ENCODE measurements around the gene POLR3K.
A peak's percentile ranks its signal among the peaks of the same experiment; 100 is the strongest.
"Not testable (repeated sequence)": the region's sequence is repeated elsewhere in the genome, so short reads cannot be mapped to it uniquely, and the experiment has no call there.

Gene POLR3K

DNA sequence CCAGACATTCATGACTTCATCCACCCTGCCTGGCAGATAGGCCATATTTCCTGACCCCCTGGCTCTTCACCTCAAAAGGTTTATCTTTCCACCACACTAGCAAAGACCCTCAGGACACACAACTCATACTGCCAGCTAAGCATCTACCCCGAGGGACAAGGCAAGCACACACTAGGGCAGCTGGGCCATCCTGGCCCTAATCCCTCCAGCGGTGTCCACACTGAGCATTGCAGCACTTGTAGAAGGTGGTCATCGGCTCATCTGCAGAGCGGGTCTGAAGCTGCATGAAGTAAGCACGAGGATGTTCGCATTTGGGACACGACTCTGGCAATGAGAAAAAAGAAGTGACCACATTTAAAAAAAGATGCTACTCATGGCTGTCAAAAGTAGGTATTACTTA is 6.2 kb downstream of the POLR3K start:
- no peak for DNase-seq

DNA sequence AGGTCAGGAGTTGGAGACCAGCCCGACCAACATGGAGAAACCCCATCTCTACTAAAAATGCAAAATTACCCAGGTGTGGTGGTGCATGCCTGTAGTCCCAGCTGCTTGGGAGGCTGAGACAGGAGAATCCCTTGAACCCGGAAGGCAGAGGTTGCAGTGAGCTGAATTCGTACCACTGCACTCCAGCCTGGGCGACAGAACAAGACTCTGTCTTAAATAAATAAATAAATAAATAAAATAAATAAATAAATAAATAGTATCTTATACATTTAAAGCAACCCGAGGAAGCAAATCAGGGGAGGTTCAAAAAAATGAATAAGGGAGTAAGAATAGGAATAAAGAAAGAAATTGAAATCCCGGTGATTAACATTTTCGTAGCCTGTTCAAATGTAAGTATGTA is 6.9 kb downstream of the POLR3K start:
- not testable (repeated sequence) for DNase-seq

- no peak for DNase-seq
Observed at GRCh38 chr16:45454-45853, 8.0 kb downstream of the POLR3K start.

- DNase-seq, result no peak
Observed at GRCh38 chr16:44655-45054, 8.8 kb downstream of the POLR3K start.

DNA sequence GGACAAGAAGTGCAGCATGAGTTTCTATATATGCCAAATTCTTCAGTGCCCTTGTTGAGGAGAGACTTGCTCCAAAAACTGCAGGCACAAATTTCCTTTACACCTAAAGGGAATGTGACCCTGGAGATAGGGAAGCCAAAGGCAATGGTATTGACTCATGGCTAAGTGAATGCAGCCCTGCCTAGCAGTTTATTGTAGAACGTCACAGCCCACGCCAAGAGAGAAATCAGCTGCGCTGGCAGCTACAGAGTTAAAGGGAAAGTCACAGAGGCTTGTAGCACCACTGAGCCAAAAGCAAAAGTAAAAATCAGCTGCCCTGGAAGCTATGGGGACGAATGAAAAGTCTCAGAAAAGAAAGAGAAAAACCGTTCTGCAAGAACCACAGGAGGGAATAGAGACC is 10.1 kb downstream of the POLR3K start:
- no peak for DNase-seq

- DNase-seq, result no peak
Observed at GRCh38 chr16:42691-43090, 10.7 kb downstream of the POLR3K start.

GRCh38 chr16:42069-42457 is 11.3 kb downstream of the POLR3K start:
- DNase-seq, result no peak

- no peak for DNase-seq
Observed at GRCh38 chr16:41439-42068, 11.9 kb downstream of the POLR3K start.

GRCh38 chr16:38941-39892 is 14.2 kb downstream of the POLR3K start:
- DNase-seq, result no peak

DNA sequence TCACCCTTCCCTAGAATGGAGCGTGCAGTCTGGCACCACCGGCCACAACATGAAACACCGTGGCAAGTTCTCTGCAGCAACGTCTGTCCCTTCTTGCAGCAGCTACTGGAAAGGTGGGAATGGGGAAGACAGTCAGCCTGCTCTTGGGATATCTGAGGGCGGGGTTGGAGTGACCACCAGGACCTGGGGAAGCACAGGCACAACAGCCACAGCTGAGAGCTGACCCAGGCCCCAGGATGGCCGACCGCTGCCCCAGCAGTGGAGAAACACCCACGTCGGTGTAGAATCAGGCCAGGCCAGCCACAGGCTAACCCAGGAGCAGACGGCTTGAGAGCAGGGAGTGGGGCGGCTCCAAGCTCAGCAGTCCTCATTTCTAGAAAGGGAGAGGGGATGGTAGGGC is 15.2 kb downstream of the POLR3K start:
- not testable (repeated sequence) for DNase-seq

DNA sequence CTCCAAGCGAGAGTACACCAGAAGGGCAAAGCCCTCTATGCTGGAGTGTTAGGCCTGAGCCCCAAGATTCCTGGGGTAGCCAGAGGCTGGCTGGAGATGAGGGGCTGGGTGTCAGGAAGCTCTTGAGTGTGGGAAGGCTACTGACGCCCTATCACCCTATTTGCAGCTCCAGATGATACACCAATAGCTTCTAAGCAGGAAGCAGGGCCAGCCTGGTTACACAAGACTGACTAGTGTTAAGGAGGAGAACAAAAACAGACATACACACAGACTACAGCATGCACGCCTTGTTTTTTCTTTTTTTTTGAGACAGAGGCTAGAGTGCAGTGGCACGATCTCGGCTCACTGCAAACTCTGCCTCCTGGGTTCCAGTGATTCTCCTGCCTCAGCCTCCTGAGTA is 15.9 kb downstream of the POLR3K start:
- DNase-seq, result no peak

DNA sequence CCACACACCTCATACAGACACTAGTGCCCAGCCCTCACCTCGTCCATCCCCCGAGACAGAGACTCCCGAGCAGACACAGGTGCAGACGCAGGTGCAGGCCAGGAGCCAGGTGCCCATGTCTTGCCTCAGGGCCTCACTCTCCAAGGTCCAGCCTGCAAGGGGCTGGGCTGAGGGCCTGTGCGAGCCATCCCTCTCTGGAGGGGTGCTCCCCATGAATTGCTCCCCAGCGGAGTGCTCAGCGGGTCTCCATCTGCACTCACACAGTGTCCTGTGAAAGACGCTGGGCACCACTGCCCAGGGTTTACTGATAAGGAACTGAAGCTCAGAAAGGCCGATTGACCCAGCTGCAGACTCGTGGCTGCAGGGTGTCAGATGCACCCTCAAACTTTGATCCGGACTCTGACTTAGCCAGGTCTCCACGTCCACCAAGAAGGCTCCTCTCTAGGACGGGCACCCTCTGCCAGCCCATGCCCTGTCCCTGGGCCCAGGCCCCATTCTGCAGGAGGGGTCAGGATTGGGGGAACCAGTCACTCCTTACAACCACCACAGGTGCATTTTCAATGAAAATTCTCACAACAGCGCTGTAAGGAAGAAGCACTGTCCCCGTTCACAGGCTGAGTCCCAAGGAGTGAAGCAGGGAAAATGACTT is 16.9 kb downstream of the POLR3K start:
- no peak for DNase-seq

DNA sequence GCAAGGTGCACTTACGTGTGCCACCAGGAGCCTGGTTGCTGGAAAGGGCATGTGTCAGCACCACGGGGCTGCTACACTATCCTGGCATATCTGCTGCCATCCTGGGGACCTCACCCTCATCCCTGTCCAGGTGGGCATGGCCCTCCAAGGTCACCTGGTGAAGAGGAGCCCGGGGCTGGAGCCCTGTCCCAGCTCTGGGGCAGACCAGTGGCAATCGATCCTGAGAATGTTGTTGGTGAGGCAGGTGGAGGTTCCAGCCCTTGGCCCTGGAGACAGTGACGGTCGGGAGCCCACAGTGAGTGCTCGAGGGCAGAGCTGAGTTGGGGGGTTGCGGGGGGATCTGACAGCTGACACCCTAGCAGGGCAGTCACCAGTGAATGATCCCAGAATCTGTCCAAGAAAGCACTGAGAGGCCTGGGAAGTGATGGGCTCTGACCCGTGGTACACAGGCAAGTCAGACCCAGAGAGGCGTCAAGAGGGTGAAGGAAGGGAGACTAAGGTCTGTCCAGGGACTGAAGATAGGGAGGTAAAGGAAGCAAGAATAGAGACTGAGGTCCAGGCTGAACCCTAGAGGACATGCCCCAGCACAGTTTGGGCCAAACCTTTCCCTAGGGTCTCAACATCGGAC is 17.6 kb downstream of the POLR3K start:
- no peak for DNase-seq

- peak in 1 of 58 donors; percentile 28 for DNase-seq
Observed at GRCh38 chr16:35011-35677, 18.3 kb downstream of the POLR3K start.

GRCh38 chr16:34648-34987 is 18.8 kb downstream of the POLR3K start:
- DNase-seq, result no peak

DNA sequence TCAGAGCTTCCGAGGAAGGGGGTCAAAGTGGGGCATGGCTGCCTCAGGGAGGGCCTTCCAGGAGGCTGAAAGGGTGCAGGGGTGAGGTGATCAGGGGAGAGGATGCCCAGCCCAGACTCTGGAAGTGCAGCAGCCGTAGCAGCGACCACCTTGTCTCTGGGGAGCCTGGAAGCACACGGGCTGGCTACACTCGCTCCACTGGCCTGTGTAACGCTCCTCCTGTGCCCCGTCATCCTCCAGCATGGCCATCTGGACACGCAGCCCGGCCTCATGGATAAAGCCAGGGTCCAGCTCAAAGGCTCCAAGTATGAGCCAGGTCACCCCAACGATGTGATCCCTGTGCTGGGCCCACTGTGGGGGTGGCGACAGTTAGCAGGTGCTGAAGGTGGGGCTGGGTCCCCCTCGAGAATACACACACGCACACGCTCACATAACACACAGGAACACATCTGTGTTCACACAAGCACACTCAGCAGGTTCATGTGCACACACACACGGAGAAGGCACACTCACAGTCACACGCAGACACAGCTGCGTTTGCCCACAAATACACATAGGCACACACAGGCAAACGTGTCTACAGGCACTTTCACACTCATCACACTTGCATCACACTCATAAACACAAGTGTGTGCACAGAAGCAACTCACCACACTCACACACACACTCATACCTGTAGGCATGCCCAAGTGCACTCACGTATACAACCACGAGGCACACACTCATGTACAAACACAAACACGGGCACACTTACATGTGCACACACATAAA is 19.3 kb downstream of the POLR3K start:
- DNase-seq, result no peak

DNA sequence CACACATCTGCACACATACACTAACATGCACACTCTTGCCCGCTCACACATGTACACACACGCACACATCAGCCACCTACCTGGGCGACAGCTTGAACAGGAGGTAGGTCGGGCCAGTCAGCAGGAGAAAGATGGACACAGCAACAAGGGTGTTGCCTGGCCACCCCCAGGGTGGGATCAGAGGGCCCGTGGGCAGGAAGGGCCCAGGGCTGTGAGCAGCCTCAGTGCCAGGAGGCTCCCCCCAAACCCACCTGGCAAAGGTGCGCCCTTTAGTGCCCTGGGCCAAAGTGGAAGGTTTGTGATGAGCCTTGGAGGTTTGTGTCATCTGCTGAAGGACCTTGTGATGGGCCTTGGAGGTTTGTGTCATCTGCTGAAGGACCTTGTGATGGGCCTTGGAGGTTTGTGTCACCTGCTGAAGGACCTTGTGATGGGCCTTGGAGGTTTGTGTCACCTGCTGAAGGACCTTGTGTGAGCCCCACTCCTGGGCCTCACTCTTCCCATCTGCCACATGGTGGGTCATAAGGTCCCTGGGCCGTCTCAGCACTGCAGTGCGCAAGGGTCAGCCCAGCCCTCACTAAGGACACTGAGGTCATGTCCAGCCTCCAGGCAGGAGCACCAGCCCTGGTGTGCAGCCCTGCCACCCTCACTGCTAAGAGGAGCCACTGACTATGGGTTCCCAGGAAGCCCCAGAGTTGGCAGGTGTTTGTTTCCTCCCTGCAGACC is 20.1 kb downstream of the POLR3K start:
- not testable (repeated sequence) for DNase-seq

- not testable (repeated sequence) for DNase-seq
Observed at GRCh38 chr16:30627-31026, 22.8 kb downstream of the POLR3K start.

DNA sequence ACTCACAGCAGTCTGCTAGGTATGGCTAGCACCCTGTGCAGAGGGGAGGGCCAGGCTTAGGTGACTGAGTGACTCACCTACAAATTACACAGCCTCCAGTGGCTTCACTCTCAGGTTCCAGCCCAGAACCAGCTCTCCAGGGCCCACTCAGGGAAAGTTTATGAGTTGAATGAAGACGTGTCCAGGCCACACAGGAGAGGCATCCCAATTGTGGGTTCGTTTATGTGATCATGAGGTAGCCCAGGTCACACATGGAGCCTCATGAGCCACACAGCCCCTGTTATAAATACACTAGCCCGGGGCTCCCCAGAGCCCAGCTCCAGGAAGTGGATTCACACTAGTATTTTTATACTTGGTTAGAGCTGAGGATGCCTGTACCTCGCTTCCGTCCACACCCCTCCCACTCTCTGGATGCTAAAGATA is 27.5 kb downstream of the POLR3K start:
- DNase-seq, result not testable (repeated sequence)

GRCh38 chr16:24151-24550 is 29.3 kb downstream of the POLR3K start:
- not testable (repeated sequence) for DNase-seq
